Calu3 (cell line): Measurements from ENCODE around the gene MAGEB3. TPM values are rescaled to one million over a fixed set of nuclear protein-coding genes. Genes with fewer than 3 reads are reported as not detected.

ENCODE experiments used
- BruUV-seq: library from RNA; stranded (reverse); fragments of 400-500 nt; replicated peaks from 2 replicates; lab custom pipeline; 2021; lab: Mats Ljungman, UMichigan
- CTCF ChIA-PET: fragments of 300-600 bp; sonication (Branson Sonifier 250); formaldehyde crosslinking; loops from one replicate; lab custom pipeline; 2022; ENCODE audit warnings: antibody characterized with exemption; lab: Charles Lee
- DNase-seq: peaks from one replicate; pipeline ENCODE4 v3.0.0; 2022
- H3K27ac Mint-ChIP-seq: one replicate; pipeline ENCODE4 v1.8.0; 2022; ENCODE audit warnings: mixed read lengths; ENCODE audit not compliant: unreplicated experiment
- H3K27me3 Mint-ChIP-seq: one replicate; pipeline ENCODE4 v1.8.0; 2022; ENCODE audit warnings: mixed read lengths; ENCODE audit not compliant: unreplicated experiment
- H3K36me3 Mint-ChIP-seq: one replicate; pipeline ENCODE4 v1.8.0; 2022; ENCODE audit warnings: mild to moderate bottlenecking, moderate library complexity, mixed read lengths; ENCODE audit not compliant: insufficient read depth, unreplicated experiment
- H3K4me1 Mint-ChIP-seq: one replicate; pipeline ENCODE4 v1.8.0; 2022; ENCODE audit warnings: mild to moderate bottlenecking, low read depth, mixed read lengths; ENCODE audit not compliant: unreplicated experiment
- H3K4me3 Mint-ChIP-seq: one replicate; pipeline ENCODE4 v1.8.0; 2022; ENCODE audit warnings: mild to moderate bottlenecking, low read depth, moderate library complexity, mixed read lengths; ENCODE audit not compliant: unreplicated experiment
- H3K9me3 Mint-ChIP-seq: one replicate; pipeline ENCODE4 v1.8.0; 2022; ENCODE audit warnings: low read depth, mixed read lengths; ENCODE audit not compliant: unreplicated experiment
- intact Hi-C: fragments of 100-400 bp; cut with micrococcal nuclease; formaldehyde crosslinking; loops from one replicate; pipeline ENCODE4 v1.10.0; 2022; ENCODE audit not compliant: unreplicated experiment
- total RNA-seq: library from RNA; stranded (reverse); gene quantifications from 2 replicates; pipeline ENCODE4 v1.2.3, GENCODE V29; 2022
- TF ChIP-seq, protein P1 (sequence below): fragments of 200-600 bp; IDR thresholded peaks from one replicate; pipeline ENCODE4 v1.8.0; 2022; ENCODE audit warnings: antibody characterized with exemption; ENCODE audit not compliant: unreplicated experiment

MAGEB3 gene
- total RNA-seq, 1 experiment from 2014 or later = not detected

DNA sequence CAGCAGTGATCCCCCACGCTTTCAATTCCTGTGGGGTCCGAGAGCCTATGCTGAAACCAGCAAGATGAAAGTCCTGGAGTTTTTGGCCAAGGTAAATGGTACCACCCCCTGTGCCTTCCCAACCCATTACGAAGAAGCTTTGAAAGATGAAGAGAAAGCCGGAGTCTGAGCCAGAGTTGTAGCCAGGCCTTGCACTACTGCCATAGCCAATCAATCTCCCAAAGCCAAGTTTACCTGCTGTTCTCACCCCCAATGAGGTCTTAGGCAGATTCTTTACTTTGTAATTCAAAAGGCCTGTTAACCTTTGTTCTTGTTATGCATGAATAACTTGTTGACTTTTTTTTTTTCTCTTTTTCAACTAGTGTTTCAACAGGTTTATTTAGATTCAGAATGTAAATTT lies 11.1 kb upstream of the MAGEB3 start:
- Mint-ChIP-seq H3K4me1 (no peaks in the 10 kb centered on the region), H3K4me3 (no peak overlapping the region)

DNA sequence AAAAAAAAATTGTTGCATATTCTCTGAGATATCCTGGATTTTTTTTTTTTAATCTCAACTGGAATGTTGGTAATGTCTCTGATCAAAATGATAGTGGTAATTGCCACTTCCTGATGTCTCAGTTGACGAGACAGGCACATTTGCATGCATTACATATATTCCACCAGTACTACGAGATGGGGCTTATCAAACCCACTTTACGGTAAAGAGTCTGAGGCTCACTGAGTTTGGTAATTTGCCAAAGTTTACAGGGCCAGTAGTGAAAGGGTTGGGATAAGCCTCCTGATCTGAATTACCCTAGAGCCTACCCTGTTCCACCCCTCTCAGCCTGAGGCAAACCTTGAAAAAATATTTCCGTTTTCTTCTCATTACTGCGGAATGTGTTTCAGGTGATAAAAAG lies 9.8 kb upstream of the MAGEB3 start:
- Mint-ChIP-seq H3K36me3 (no peaks in the 10 kb centered on the region), H3K27ac (no peak overlapping the region), H3K27me3 (no peaks in the 10 kb centered on the region), H3K4me1 (no peaks in the 10 kb centered on the region), H3K4me3 (no peak overlapping the region), H3K9me3 (no peaks in the 10 kb centered on the region)
- CTCF ChIA-PET = no interaction called here
- BruUV-seq = no TSS peak
- intact Hi-C loops = no loop called here
- DNase-seq = no peak
- TF ChIP-seq, protein P1, sequence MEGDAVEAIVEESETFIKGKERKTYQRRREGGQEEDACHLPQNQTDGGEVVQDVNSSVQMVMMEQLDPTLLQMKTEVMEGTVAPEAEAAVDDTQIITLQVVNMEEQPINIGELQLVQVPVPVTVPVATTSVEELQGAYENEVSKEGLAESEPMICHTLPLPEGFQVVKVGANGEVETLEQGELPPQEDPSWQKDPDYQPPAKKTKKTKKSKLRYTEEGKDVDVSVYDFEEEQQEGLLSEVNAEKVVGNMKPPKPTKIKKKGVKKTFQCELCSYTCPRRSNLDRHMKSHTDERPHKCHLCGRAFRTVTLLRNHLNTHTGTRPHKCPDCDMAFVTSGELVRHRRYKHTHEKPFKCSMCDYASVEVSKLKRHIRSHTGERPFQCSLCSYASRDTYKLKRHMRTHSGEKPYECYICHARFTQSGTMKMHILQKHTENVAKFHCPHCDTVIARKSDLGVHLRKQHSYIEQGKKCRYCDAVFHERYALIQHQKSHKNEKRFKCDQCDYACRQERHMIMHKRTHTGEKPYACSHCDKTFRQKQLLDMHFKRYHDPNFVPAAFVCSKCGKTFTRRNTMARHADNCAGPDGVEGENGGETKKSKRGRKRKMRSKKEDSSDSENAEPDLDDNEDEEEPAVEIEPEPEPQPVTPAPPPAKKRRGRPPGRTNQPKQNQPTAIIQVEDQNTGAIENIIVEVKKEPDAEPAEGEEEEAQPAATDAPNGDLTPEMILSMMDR = no peak

More for the DNA sequence above, 11.1 kb upstream of the MAGEB3 start:
- Mint-ChIP-seq H3K27me3 (no peaks in the 10 kb centered on the region), H3K27ac (no peak overlapping the region), H3K9me3 (no peaks in the 10 kb centered on the region), H3K36me3 (no peaks in the 10 kb centered on the region)
- TF ChIP-seq, protein P1 = no peak
- CTCF ChIA-PET = no interaction called here
- intact Hi-C loops = no loop called here
- BruUV-seq = no TSS peak
- DNase-seq = no peak

DNA sequence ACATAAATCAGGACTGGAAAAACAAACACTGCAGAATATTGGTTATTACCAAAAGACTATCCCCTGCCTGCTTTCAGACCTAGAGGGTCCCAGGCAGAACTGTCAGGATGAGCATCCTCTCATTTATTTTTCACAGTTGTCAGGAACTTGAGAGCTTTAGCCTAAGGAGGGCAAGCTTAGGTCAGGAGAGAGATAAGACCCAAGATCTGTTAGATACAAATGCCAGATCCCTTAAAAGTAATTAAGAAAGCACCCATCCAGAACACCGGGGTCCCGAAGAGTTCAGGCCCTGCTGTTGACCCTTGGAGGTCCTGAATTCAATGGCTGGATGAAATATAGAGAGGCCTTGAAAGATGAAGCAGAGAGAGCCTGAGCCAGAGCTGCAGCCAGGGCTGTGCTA lies 5.9 kb upstream of the MAGEB3 start:
- CTCF ChIA-PET = no interaction called here
- Mint-ChIP-seq H3K9me3 (no peaks in the 10 kb centered on the region), H3K27me3 (no peaks in the 10 kb centered on the region), H3K4me3 (no peak overlapping the region), H3K36me3 (no peaks in the 10 kb centered on the region), H3K4me1 (no peaks in the 10 kb centered on the region), H3K27ac (no peak overlapping the region)
- intact Hi-C loops = no loop called here
- TF ChIP-seq, protein P1 = no peak
- DNase-seq = no peak
- BruUV-seq = no TSS peak

DNA sequence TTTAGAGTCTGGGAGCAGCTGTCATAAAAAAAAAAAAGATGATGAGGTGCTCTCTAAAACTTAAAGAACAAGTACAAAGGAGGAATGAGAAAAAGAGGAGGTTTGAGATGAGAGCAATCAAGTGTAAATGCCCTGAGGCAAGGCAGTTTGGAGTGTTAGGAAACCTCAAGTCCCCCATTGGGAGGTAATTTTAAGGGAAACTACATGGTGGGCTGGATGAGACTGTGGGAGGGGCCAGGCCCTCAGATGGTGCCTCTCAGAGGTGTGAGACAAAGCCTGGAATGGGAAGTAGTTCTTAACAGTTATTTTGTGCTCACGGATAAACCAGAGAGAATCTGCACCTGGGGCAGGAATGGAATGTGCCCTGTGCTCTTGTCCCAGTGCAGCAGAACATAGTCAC lies 1.9 kb upstream of the MAGEB3 start:
- no peaks in the 10 kb centered on the region for H3K27me3 Mint-ChIP-seq
- BruUV-seq = no TSS peak
- H3K27ac Mint-ChIP-seq = no peak overlapping the region
- no peak for DNase-seq
- TF ChIP-seq, protein P1 = no peak
- H3K9me3 Mint-ChIP-seq = no peaks in the 10 kb centered on the region
- no peaks in the 10 kb centered on the region for H3K4me1 Mint-ChIP-seq
- intact Hi-C loops = no loop called here
- CTCF ChIA-PET = no interaction called here
- H3K36me3 Mint-ChIP-seq = no peaks in the 10 kb centered on the region
- H3K4me3 Mint-ChIP-seq = no peak overlapping the region
